ENCODE results near the gene GLP1R.

Gene GLP1R

DNA sequence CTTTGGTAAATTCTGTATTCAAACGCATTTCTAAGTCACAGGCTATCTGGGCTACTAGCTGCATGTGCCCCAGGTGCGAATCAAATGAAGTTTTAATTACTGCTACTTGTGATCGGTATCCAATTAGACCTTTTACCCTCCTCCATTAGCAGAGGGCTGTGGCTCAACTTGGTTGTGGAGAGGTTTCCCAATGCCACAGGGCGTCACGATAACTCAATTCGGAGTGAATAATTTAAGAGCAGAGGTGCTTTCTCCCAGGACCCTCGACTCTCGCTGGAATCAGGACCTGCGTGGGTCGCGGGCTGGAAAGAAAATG is 65.8 kb downstream of the GLP1R start:
- peak overlapping the region; percentile 72 for H3K27ac ChIP-seq (ENCODE audit: low read depth, low read length)
- peaks cover 18% of the 10 kb centered on the region for H3K4me1 ChIP-seq (ENCODE audit: control insufficient read depth, low read length)
- no peaks in the 10 kb centered on the region for H3K9me2 ChIP-seq (replicated peaks; ENCODE audit: control insufficient read depth, low read length)
- TF ChIP-seq EZH2phosphoT487 (IDR thresholded peaks at IDR 0.05; ENCODE audit: borderline replicate concordance, low read length) = no peak
- TF ChIP-seq, protein P1, sequence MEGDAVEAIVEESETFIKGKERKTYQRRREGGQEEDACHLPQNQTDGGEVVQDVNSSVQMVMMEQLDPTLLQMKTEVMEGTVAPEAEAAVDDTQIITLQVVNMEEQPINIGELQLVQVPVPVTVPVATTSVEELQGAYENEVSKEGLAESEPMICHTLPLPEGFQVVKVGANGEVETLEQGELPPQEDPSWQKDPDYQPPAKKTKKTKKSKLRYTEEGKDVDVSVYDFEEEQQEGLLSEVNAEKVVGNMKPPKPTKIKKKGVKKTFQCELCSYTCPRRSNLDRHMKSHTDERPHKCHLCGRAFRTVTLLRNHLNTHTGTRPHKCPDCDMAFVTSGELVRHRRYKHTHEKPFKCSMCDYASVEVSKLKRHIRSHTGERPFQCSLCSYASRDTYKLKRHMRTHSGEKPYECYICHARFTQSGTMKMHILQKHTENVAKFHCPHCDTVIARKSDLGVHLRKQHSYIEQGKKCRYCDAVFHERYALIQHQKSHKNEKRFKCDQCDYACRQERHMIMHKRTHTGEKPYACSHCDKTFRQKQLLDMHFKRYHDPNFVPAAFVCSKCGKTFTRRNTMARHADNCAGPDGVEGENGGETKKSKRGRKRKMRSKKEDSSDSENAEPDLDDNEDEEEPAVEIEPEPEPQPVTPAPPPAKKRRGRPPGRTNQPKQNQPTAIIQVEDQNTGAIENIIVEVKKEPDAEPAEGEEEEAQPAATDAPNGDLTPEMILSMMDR (IDR thresholded peaks at IDR 0.05; ENCODE audit: low read depth, low read length, poor library complexity, severe bottlenecking) = no peak
- no peaks in the 10 kb centered on the region for H3F3A ChIP-seq (ENCODE audit: control insufficient read depth, insufficient read depth)
- peak overlapping the region; percentile 73 for H3K4me3 ChIP-seq (ENCODE audit: low read length)
- peaks cover 6% of the 10 kb centered on the region; the same call in 1 of the 2 replicates for H3K79me2 ChIP-seq (ENCODE audit: control insufficient read depth, low read length)
- H3K27me3 ChIP-seq (ENCODE audit: control insufficient read depth, low read length) = no peaks in the 10 kb centered on the region
- no peaks in the 10 kb centered on the region for H4K20me1 ChIP-seq (ENCODE audit: control insufficient read depth, insufficient read depth, low read depth, low read length)
- H3K9me3 ChIP-seq (ENCODE audit: control insufficient read depth, insufficient read depth, low read length) = peaks cover 3% of the 10 kb centered on the region
- peak overlapping the region; percentile 64 for H3K4me2 ChIP-seq (ENCODE audit: low read length)
- H3K36me3 ChIP-seq (ENCODE audit: control insufficient read depth, low read length) = peaks cover 14% of the 10 kb centered on the region

- H3K27me3 ChIP-seq (ENCODE audit: control insufficient read depth, low read length) = no peaks in the 10 kb centered on the region
- no peaks in the 10 kb centered on the region for H4K20me1 ChIP-seq (ENCODE audit: control insufficient read depth, insufficient read depth, low read depth, low read length)
- peaks cover 6% of the 10 kb centered on the region; the same call in 1 of the 2 replicates for H3K79me2 ChIP-seq (ENCODE audit: control insufficient read depth, low read length)
- H3F3A ChIP-seq (ENCODE audit: control insufficient read depth, insufficient read depth) = no peaks in the 10 kb centered on the region
- peaks cover 8% of the 10 kb centered on the region for H3K36me3 ChIP-seq (ENCODE audit: control insufficient read depth, low read length)
- H3K4me3 ChIP-seq (ENCODE audit: low read length) = peak within 1 kb of the TSS; percentile 73
- TF ChIP-seq, protein P1 (IDR thresholded peaks at IDR 0.05; ENCODE audit: low read depth, low read length, poor library complexity, severe bottlenecking) = no peak
- TF ChIP-seq EZH2phosphoT487 (IDR thresholded peaks at IDR 0.05; ENCODE audit: borderline replicate concordance, low read length) = no peak
- peaks cover 3% of the 10 kb centered on the region for H3K9me3 ChIP-seq (ENCODE audit: control insufficient read depth, insufficient read depth, low read length)
- H3K4me2 ChIP-seq (ENCODE audit: low read length) = peak within 1 kb of the TSS; percentile 64
- peaks cover 18% of the 10 kb centered on the region for H3K4me1 ChIP-seq (ENCODE audit: control insufficient read depth, low read length)
- peak within 1 kb of the TSS; percentile 72 for H3K27ac ChIP-seq (ENCODE audit: low read depth, low read length)
- no peaks in the 10 kb centered on the region for H3K9me2 ChIP-seq (replicated peaks; ENCODE audit: control insufficient read depth, low read length)
Observed at GRCh38 chr6:39114704-39115599, 66.4 kb downstream of the GLP1R start, which contains the start of gene SAYSD1. Gene SAYSD1, minus strand, starts transcription at chr6:39115186. Its CDS starts 97 bp downstream, at chr6:39115089.

DNA sequence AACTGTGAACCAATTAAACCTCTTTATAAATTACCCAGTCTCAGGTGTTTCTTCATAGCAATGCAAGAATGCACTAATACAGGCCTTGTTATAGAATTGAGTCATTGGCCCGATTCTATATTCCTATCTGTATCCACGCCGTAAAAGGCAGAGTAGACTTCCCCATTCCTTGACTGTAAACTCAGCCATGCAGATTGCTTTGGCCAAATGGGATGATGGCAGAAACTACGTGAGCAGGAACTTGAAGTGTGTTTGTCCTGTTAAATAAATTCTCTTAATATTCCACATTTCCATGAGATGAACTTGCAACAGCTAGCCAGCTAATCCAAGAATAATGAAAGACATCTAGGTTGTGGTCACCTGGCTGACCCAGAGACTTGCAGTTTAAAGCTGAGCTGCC is 70.3 kb downstream of the GLP1R start:
- Histone ChIP-seq H3K9me2 (replicated peaks; ENCODE audit: control insufficient read depth, low read length) (no peaks in the 10 kb centered on the region), H3K4me2 (ENCODE audit: low read length) (no peak overlapping the region), H4K20me1 (ENCODE audit: control insufficient read depth, insufficient read depth, low read depth, low read length) (no peaks in the 10 kb centered on the region), H3K27ac (ENCODE audit: low read depth, low read length) (no peak overlapping the region), H3K4me3 (ENCODE audit: low read length) (no peak overlapping the region), H3K9me3 (ENCODE audit: control insufficient read depth, insufficient read depth, low read length) (peaks cover 3% of the 10 kb centered on the region), H3F3A (ENCODE audit: control insufficient read depth, insufficient read depth) (no peaks in the 10 kb centered on the region), H3K79me2 (ENCODE audit: control insufficient read depth, low read length) (no peaks in the 10 kb centered on the region), H3K36me3 (ENCODE audit: control insufficient read depth, low read length) (0 out of 2 replicates have a peak, but pooled peaks cover 3% of the 10 kb centered on the region), H3K4me1 (ENCODE audit: control insufficient read depth, low read length) (peaks cover 11% of the 10 kb centered on the region), H3K27me3 (ENCODE audit: control insufficient read depth, low read length) (no peaks in the 10 kb centered on the region)
- no peak for TF ChIP-seq EZH2phosphoT487 (IDR thresholded peaks at IDR 0.05; ENCODE audit: borderline replicate concordance, low read length)
- TF ChIP-seq, protein P1 (IDR thresholded peaks at IDR 0.05; ENCODE audit: low read depth, low read length, poor library complexity, severe bottlenecking) = no peak
